Esophagus (tissue), 2 donors: ENCODE data around the gene ARL2. TPM values are rescaled to one million over a fixed set of nuclear protein-coding genes. Genes with fewer than 3 reads are reported as not detected.
"Not testable (repeated sequence)": the region's sequence is repeated elsewhere in the genome, so short reads cannot be mapped to it uniquely, and the experiment has no call there.

ENCODE experiments used
- H3K27ac ChIP-seq, 2 donors: one replicate each; pipeline ENCODE4 v1.5.1; 2013; ENCODE audit warnings: low read depth in 2 of 2, mild to moderate bottlenecking in 2 of 2, inconsistent platforms in 1 of 2, low read length in 1 of 2, moderate library complexity in 1 of 2
- H3K27me3 ChIP-seq, 2 donors: one replicate each; pipeline ENCODE4 v1.6.1; 2013; ENCODE audit warnings: low read length in 2 of 2, control low read depth in 1 of 2, mild to moderate bottlenecking in 1 of 2; ENCODE audit not compliant: insufficient read depth in 2 of 2, control insufficient read depth in 1 of 2
- H3K36me3 ChIP-seq, 2 donors: one replicate each; pipeline ENCODE4 v1.6.1; 2013; ENCODE audit warnings: low read length in 1 of 2; ENCODE audit not compliant: control insufficient read depth in 2 of 2, insufficient read depth in 2 of 2
- H3K4me1 ChIP-seq, 2 donors: one replicate each; pipeline ENCODE4 v1.6.1; 2013; ENCODE audit warnings: low read length in 1 of 2; ENCODE audit not compliant: control insufficient read depth in 2 of 2, insufficient read depth in 2 of 2
- H3K4me3 ChIP-seq, 2 donors: one replicate each; pipeline ENCODE4 v1.5.1; 2013; ENCODE audit warnings: low read length in 2 of 2, mild to moderate bottlenecking in 2 of 2, low read depth in 1 of 2, moderate library complexity in 1 of 2
- H3K9me3 ChIP-seq, 2 donors: one replicate each; pipeline ENCODE4 v1.6.1; 2013; ENCODE audit warnings: mild to moderate bottlenecking in 2 of 2, low read depth in 1 of 2, low read length in 1 of 2, moderate library complexity in 1 of 2; ENCODE audit not compliant: control insufficient read depth in 2 of 2, insufficient read depth in 1 of 2
- WGBS, 2 donors: extraction: QIAGEN DNeasy Blood & Tissue Kit; methylation state at CpG; one replicate each; pipeline ENCODE4 v1.1.7; 2013; 5-methylcytosine and 5-hydroxymethylcytosine counted together
- polyA plus RNA-seq, 2 donors: library from polyadenylated mRNA; stranded (reverse); fragments of 200-250 nt; gene quantifications; one replicate each; pipeline ENCODE4 v1.2.3, GENCODE V29; 2013
- donor health status: healthy with polysubstance abuse.
- donor health status: Bipolar disorder and iron deficiency.

ARL2 gene
- polyA plus RNA-seq, 2 donors = 44.5 to 68.6 TPM

- no peak overlapping the region for H3K4me3 ChIP-seq
- no peaks in the 10 kb centered on the region for H3K36me3 ChIP-seq
- no peaks in the 10 kb centered on the region for H3K9me3 ChIP-seq
- WGBS, 2 donors = 78 to 80% methylated on average over 7 of the region's 7 CpGs
- no peak overlapping the region for H3K27ac ChIP-seq
- H3K27me3 ChIP-seq = no peaks in the 10 kb centered on the region
- H3K4me1 ChIP-seq = no peaks in the 10 kb centered on the region
These were observed 10.7 kb upstream of the ARL2 start for GRCh38 chr11:65003282-65003681.

DNA sequence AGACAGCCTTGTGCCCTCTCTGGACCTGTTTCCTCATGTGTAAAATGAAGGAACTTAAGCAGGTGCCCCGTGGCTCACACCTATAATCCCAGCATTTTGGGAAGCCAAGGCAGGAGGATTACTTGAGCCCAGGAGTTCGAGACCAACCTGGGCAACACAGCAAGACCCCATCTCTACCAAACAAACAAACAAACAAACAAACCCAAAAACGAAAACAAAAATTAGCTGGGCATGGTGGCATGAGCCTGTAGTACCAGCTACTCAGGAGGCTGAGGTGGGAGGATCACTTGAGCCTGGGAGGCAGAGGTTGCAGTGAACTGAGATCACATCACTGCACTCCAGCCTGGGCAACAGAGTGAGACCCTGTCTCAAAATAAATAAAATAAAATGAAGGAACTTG lies 10.0 kb upstream of the ARL2 start:
- not testable (repeated sequence) for H3K9me3 ChIP-seq, H3K27me3 ChIP-seq, H3K4me1 ChIP-seq, H3K4me3 ChIP-seq, H3K27ac ChIP-seq, H3K36me3 ChIP-seq
- WGBS, 2 donors = 65% methylated on average over 3 of the region's 3 CpGs

DNA sequence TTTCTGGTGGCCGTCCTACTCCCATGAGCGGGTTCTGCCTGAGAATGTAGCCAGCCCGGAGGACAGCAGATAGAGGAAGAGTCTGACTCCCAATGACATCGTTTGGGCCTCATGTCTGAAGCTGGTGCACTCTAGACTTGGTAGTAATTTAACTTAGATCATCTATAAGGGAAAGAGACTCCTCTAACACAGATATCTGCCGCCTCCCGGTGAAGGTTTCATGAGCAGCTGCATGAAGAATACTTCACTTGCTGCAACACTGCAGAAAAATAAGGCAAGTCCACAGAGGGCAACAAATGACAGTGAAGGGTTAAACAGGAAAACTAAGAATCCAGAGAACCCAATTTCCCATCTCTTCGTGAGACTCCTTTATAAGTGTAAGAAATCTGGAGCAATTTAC lies 5.9 kb upstream of the ARL2 start:
- no peaks in the 10 kb centered on the region for H3K27me3 ChIP-seq
- 78% methylated on average over 7 of the region's 7 CpGs for WGBS, 2 donors
- H3K36me3 ChIP-seq = no peaks in the 10 kb centered on the region
- H3K4me3 ChIP-seq = no peak overlapping the region
- no peak overlapping the region for H3K27ac ChIP-seq
- no peaks in the 10 kb centered on the region for H3K4me1 ChIP-seq
- no peaks in the 10 kb centered on the region for H3K9me3 ChIP-seq

DNA sequence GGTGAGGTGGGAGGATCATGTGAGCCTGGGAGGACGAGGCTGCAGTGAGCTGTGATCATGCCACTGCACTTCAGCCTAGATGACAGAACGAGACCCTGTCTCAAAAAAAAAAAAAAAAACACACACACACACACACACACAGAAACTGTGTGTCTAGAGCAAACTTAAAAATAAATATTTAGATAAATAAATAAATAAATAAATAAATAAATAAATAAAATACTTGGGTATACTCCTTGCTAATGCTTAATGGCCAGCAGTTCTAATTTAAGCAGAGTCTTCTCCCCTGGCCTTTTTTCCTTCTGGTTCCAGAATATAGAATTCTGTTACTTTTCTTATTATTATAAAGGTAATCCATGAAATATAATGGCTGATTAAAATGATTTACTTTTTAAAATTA lies 5.1 kb upstream of the ARL2 start:
- WGBS, 2 donors = 93 to 94% methylated on average over 2 of the region's 2 CpGs
- H3K27me3 ChIP-seq = no peaks in the 10 kb centered on the region
- H3K36me3 ChIP-seq = no peaks in the 10 kb centered on the region
- H3K4me3 ChIP-seq = no peak overlapping the region
- H3K4me1 ChIP-seq = no peaks in the 10 kb centered on the region
- no peaks in the 10 kb centered on the region for H3K9me3 ChIP-seq
- H3K27ac ChIP-seq = no peak overlapping the region

- H3K27ac ChIP-seq = peak overlapping the region; percentile 96 to 98
- no peaks in the 10 kb centered on the region for H3K27me3 ChIP-seq
- no peaks in the 10 kb centered on the region for H3K9me3 ChIP-seq
- WGBS, 2 donors = 13 to 14% methylated on average over 22 of the region's 22 CpGs
- peak overlapping the region; percentile 61 to 75 for H3K4me3 ChIP-seq
- peaks cover 0 to 3% of the 10 kb centered on the region in 2 donors for H3K36me3 ChIP-seq
- H3K4me1 ChIP-seq = peaks cover 0 to 7% of the 10 kb centered on the region in 2 donors
These were observed 651 bp upstream of the ARL2 start for GRCh38 chr11:65013130-65013887.

DNA sequence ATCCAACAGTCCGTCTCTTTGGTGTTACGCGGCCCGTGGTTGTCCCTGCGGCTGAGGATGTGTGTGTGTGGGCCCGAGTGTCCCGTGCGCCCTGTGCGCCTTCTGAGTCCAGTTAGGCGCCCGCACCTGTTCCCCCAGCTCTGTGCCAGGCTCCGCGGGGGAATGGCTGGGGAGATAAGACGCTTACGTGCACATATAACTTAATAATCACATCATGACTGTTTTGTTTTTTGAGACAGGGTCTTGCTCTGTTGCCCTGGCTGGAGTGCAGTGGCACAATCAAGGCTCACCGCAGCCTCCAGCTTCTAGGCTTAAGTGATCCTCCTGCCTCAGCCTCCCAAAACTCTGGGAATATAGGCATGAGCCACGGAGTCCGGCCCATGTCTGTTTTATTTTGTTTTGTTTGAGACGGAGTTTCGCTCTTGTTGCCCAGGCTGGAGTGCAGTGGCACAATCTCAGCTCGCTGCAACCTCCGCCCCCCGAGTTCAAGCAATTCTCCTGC lies 817 bp downstream of the ARL2 start:
- H3K9me3 ChIP-seq = no peaks in the 10 kb centered on the region
- peak overlapping the region; percentile 96 to 98 for H3K27ac ChIP-seq
- H3K4me1 ChIP-seq = peaks cover 0 to 7% of the 10 kb centered on the region in 2 donors
- no peaks in the 10 kb centered on the region for H3K27me3 ChIP-seq
- 33% methylated on average over 23 of the region's 23 CpGs for WGBS, 2 donors
- H3K36me3 ChIP-seq = peaks cover 6 to 8% of the 10 kb centered on the region in 2 donors
- H3K4me3 ChIP-seq = peak overlapping the region; percentile 61 to 75

GRCh38 chr11:65016705-65017104 lies 2.7 kb downstream of the ARL2 start:
- Histone ChIP-seq H3K4me3 (no peak overlapping the region), H3K27me3 (no peaks in the 10 kb centered on the region), H3K36me3 (peaks cover 8 to 16% of the 10 kb centered on the region in 2 donors), H3K9me3 (no peaks in the 10 kb centered on the region), H3K27ac (peak overlapping the region in 1 of 2 donors; percentile 71), H3K4me1 (peaks cover 0 to 7% of the 10 kb centered on the region in 2 donors)
- WGBS, 2 donors = 76 to 80% methylated on average over 4 of the region's 4 CpGs

DNA sequence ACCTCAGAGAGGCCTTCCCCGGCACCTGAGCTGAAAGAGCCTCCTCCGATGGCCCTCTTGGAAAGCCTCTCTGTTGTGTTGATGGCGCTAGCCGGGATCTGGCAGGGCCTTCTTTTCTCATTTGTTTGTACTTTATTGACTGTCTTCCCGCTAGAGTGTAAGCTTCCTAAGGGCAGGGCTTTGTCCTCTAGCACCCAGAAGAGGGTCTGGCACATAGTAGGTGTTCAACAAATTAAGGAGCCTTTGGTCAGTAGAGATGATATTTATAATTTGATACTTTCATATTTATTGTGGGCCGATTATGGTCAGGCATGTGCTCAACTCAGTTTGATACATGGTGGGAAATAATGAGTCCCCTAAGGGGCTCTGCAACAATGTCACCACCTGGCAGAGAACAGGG lies 4.0 kb downstream of the ARL2 start:
- Histone ChIP-seq H3K36me3 (peaks cover 8 to 19% of the 10 kb centered on the region in 2 donors), H3K27me3 (no peaks in the 10 kb centered on the region), H3K9me3 (no peaks in the 10 kb centered on the region), H3K27ac (no peak overlapping the region), H3K4me1 (peaks cover 0 to 7% of the 10 kb centered on the region in 2 donors), H3K4me3 (no peak overlapping the region)
- 97 to 99% methylated on average over 6 of the region's 6 CpGs for WGBS, 2 donors

GRCh38 chr11:65019824-65020223 lies 5.9 kb downstream of the ARL2 start:
- Histone ChIP-seq H3K36me3 (peaks cover 8 to 19% of the 10 kb centered on the region in 2 donors), H3K9me3 (no peaks in the 10 kb centered on the region), H3K4me1 (peaks cover 0 to 5% of the 10 kb centered on the region in 2 donors), H3K27ac (peak overlapping the region in 1 of 2 donors; percentile 26), H3K4me3 (no peak overlapping the region), H3K27me3 (no peaks in the 10 kb centered on the region)
- 86 to 88% methylated on average over 7 of the region's 7 CpGs for WGBS, 2 donors

DNA sequence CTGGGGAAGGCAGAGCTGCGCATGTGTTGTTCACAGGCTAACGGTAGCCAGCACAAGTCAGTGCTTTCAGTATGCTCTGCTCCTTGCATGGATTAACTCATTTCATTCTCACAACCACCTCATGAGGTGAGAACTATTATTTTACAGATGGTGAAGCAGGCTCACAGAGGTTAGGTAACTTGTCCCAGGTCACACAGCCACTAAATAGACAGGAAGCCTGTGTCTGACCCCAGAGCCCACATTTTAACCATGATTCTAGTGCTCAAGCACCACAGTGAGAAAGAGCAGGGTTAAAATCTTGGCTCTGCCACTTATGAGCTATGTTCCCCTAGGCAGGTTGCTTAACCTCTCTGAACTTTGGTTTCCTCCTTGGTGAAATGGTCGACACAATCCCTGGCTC lies 7.0 kb downstream of the ARL2 start:
- H3K27ac ChIP-seq = no peak overlapping the region
- no peak overlapping the region for H3K4me3 ChIP-seq
- H3K27me3 ChIP-seq = no peaks in the 10 kb centered on the region
- H3K9me3 ChIP-seq = no peaks in the 10 kb centered on the region
- peaks cover 8 to 19% of the 10 kb centered on the region in 2 donors for H3K36me3 ChIP-seq
- peaks cover 0 to 5% of the 10 kb centered on the region in 2 donors for H3K4me1 ChIP-seq
- WGBS, 2 donors = 72% methylated on average over 3 of the region's 3 CpGs
